HG03095 (cell line): ENCODE results near the gene TGM6.

Source experiments
- ATAC-seq: cut with Tn5 transposase; IDR thresholded peaks from one replicate; pipeline ENCODE4 v1.9.1; 2021; ENCODE audit warnings: moderate library complexity; ENCODE audit not compliant: unreplicated experiment

The TGM6 gene

GRCh38 chr20:2380601-2381000 is at the start of gene TGM6:
Gene TGM6, plus strand, starts transcription at chr20:2380901. Its CDS starts 68 bp downstream, at chr20:2380969.
- ATAC-seq = no peak

- ATAC-seq = no peak
These were observed 49.6 kb upstream of the TGM6 start for GRCh38 chr20:2331106-2331505.

- ATAC-seq = no peak
These were observed 48.7 kb upstream of the TGM6 start for GRCh38 chr20:2331901-2332565.

GRCh38 chr20:2332711-2333110 is 48.0 kb upstream of the TGM6 start:
- no peak for ATAC-seq

GRCh38 chr20:2333821-2334220 is 46.9 kb upstream of the TGM6 start:
- ATAC-seq = no peak

- no peak for ATAC-seq
These were observed 45.4 kb upstream of the TGM6 start for GRCh38 chr20:2335096-2335870.

- no peak for ATAC-seq
These were observed 44.2 kb upstream of the TGM6 start for GRCh38 chr20:2336471-2336870.

- no peak for ATAC-seq
These were observed 43.6 kb upstream of the TGM6 start for GRCh38 chr20:2337142-2337541.

- ATAC-seq = no peak
These were observed 42.2 kb upstream of the TGM6 start for GRCh38 chr20:2338411-2339066.

GRCh38 chr20:2340136-2340535 is 40.6 kb upstream of the TGM6 start:
- ATAC-seq = no peak

- no peak for ATAC-seq
These were observed 39.9 kb upstream of the TGM6 start for GRCh38 chr20:2340823-2341222.

GRCh38 chr20:2341336-2341735 is 39.4 kb upstream of the TGM6 start:
- no peak for ATAC-seq

GRCh38 chr20:2342243-2342642 is 38.5 kb upstream of the TGM6 start:
- no peak for ATAC-seq

GRCh38 chr20:2346188-2346587 is 34.5 kb upstream of the TGM6 start:
- ATAC-seq = no peak

- no peak for ATAC-seq
These were observed 32.4 kb upstream of the TGM6 start for GRCh38 chr20:2348336-2348735.

GRCh38 chr20:2349801-2350200 is 30.9 kb upstream of the TGM6 start:
- no peak for ATAC-seq

- ATAC-seq = no peak
These were observed 30.1 kb upstream of the TGM6 start for GRCh38 chr20:2350606-2351005.

GRCh38 chr20:2353231-2353630 is 27.5 kb upstream of the TGM6 start:
- ATAC-seq = no peak

GRCh38 chr20:2357114-2357513 is 23.6 kb upstream of the TGM6 start:
- ATAC-seq = no peak

GRCh38 chr20:2358006-2358405 is 22.7 kb upstream of the TGM6 start:
- ATAC-seq = no peak

- ATAC-seq = no peak
These were observed 19.6 kb upstream of the TGM6 start for GRCh38 chr20:2361035-2361593.

GRCh38 chr20:2363187-2363586 is 17.5 kb upstream of the TGM6 start:
- no peak for ATAC-seq
